Frontal cortex (tissue), 4 donors: ENCODE data around the gene EYS. TPM values are rescaled to one million over a fixed set of nuclear protein-coding genes. Genes with fewer than 3 reads are reported as not detected.
"Not testable (repeated sequence)": the region's sequence is repeated elsewhere in the genome, so short reads cannot be mapped to it uniquely, and the experiment has no call there.

Experiments
- DNase-seq, 2 donors: peaks; one replicate each; pipeline ENCODE4 v3.0.0; 2012; ENCODE audit warnings: low spot score in 2 of 2
- FAIRE-seq: peaks from 2 replicates; lab custom pipeline; 2012; peaks lifted over from hg19 to GRCh38; lab: Jason Lieb, UNC
- total RNA-seq: library from RNA; depleted of rRNA; stranded (reverse); fragments of >200 nt; gene quantifications from one replicate; pipeline ENCODE4 v1.2.3, GENCODE V29; 2014
- donor health status: control.
- donor health status: control.
- donor health status: control.

Gene EYS
- total RNA-seq, 1 donor from 2014 or later = 2.0 TPM

GRCh38 chr6:63864671-63865318 lies 1842.2 kb downstream of the EYS start:
- FAIRE-seq = no peak
- no peak for DNase-seq

GRCh38 chr6:63864061-63864460 lies 1843.0 kb downstream of the EYS start:
- DNase-seq (no peak), FAIRE-seq (no peak)

- DNase-seq = no peak
Measured at GRCh38 chr6:63862486-63863198, 1844.4 kb downstream of the EYS start.

GRCh38 chr6:63859528-63859927 lies 1847.5 kb downstream of the EYS start:
- FAIRE-seq = no peak
- DNase-seq = no peak

More at GRCh38 chr6:63862486-63863198, 1844.4 kb downstream of the EYS start:
- FAIRE-seq = no peak

- no peak for FAIRE-seq
- no peak for DNase-seq
Measured at GRCh38 chr6:63858691-63859090, 1848.3 kb downstream of the EYS start.

GRCh38 chr6:63856271-63856670 lies 1850.8 kb downstream of the EYS start:
- DNase-seq (no peak), FAIRE-seq (no peak)

- FAIRE-seq = no peak
- no peak for DNase-seq
Measured at GRCh38 chr6:63844287-63844686, 1862.7 kb downstream of the EYS start.

- DNase-seq (no peak), FAIRE-seq (no peak)
Measured at GRCh38 chr6:63839485-63839884, 1867.5 kb downstream of the EYS start.

GRCh38 chr6:63828678-63829077 lies 1878.3 kb downstream of the EYS start:
- FAIRE-seq, DNase-seq: not testable (repeated sequence)

- FAIRE-seq = no peak
- DNase-seq = no peak
Measured at GRCh38 chr6:63824722-63825121, 1882.3 kb downstream of the EYS start.

GRCh38 chr6:63821442-63821841 lies 1885.6 kb downstream of the EYS start:
- DNase-seq (no peak), FAIRE-seq (no peak)

- no peak for FAIRE-seq
- DNase-seq = no peak
Measured at GRCh38 chr6:63819831-63820230, 1887.2 kb downstream of the EYS start.

- FAIRE-seq = no peak
- DNase-seq = no peak
Measured at GRCh38 chr6:63817492-63818050, 1889.5 kb downstream of the EYS start.

GRCh38 chr6:63816982-63817436 lies 1890.0 kb downstream of the EYS start:
- DNase-seq (no peak), FAIRE-seq (no peak)

- no peak for DNase-seq
- FAIRE-seq = no peak
Measured at GRCh38 chr6:63816401-63816981, 1890.5 kb downstream of the EYS start.

- no peak for FAIRE-seq
- no peak for DNase-seq
Measured at GRCh38 chr6:63814459-63814858, 1892.6 kb downstream of the EYS start.

GRCh38 chr6:63813566-63814120 lies 1893.4 kb downstream of the EYS start:
- no peak for DNase-seq
- no peak for FAIRE-seq

- DNase-seq = no peak
- no peak for FAIRE-seq
Measured at GRCh38 chr6:63808576-63808975, 1898.5 kb downstream of the EYS start.

- FAIRE-seq (no peak), DNase-seq (no peak)
Measured at GRCh38 chr6:63807056-63807455, 1900.0 kb downstream of the EYS start.

- FAIRE-seq = no peak
- DNase-seq = no peak
Measured at GRCh38 chr6:63806573-63806913, 1900.5 kb downstream of the EYS start.
